Hepatocyte (in vitro differentiated cells): Measurements from ENCODE around the gene CDC42BPA. TPM values are rescaled to one million over a fixed set of nuclear protein-coding genes. Genes with fewer than 3 reads are reported as not detected.

ENCODE experiments used
- DNase-seq: peaks from one replicate; pipeline ENCODE4 v3.0.0-alpha.2; 2016; ENCODE audit warnings: low spot score
- H2AFZ ChIP-seq: fragments of 200-600 bp; sonication (generic); 2 replicates; pipeline ENCODE4 v1.6.0; 2016; ENCODE audit warnings: antibody characterized with exemption, mild to moderate bottlenecking
- H3K27ac ChIP-seq: fragments of 200-600 bp; sonication (generic); 2 replicates; pipeline ENCODE4 v1.5.1; 2016; ENCODE audit warnings: mild to moderate bottlenecking
- H3K27me3 ChIP-seq: fragments of 200-600 bp; sonication (generic); 2 replicates; pipeline ENCODE4 v1.6.1; 2016
- H3K36me3 ChIP-seq: fragments of 200-600 bp; sonication (generic); replicated peaks from 2 replicates; pipeline ENCODE4 v1.5.1; 2016; ENCODE audit warnings: low read depth; ENCODE audit not compliant: insufficient read depth
- H3K4me1 ChIP-seq: fragments of 200-600 bp; sonication (generic); 2 replicates; pipeline ENCODE4 v1.5.1; 2016; ENCODE audit warnings: mild to moderate bottlenecking, moderate library complexity; ENCODE audit not compliant: insufficient read depth
- H3K4me2 ChIP-seq: fragments of 200-600 bp; sonication (generic); 2 replicates; pipeline ENCODE4 v1.6.0; 2016
- H3K4me3 ChIP-seq: fragments of 200-600 bp; sonication (generic); 2 replicates; pipeline ENCODE4 v1.5.1; 2016; ENCODE audit warnings: mild to moderate bottlenecking
- H3K79me2 ChIP-seq: fragments of 200-600 bp; sonication (generic); 2 replicates; pipeline ENCODE4 v1.6.0; 2017; ENCODE audit warnings: mild to moderate bottlenecking
- H3K9me2 ChIP-seq: fragments of 200-600 bp; sonication (generic); replicated peaks from 2 replicates; pipeline ENCODE4 v1.6.0; 2017; ENCODE audit warnings: mild to moderate bottlenecking; ENCODE audit not compliant: insufficient read depth
- H3K9me3 ChIP-seq: fragments of 200-600 bp; sonication (generic); 2 replicates; pipeline ENCODE4 v1.5.1; 2016; ENCODE audit warnings: low read depth, mild to moderate bottlenecking
- H4K20me1 ChIP-seq: fragments of 200-600 bp; sonication (generic); 2 replicates; pipeline ENCODE4 v1.6.0; 2016; ENCODE audit warnings: mild to moderate bottlenecking; ENCODE audit not compliant: insufficient read depth, poor library complexity, severe bottlenecking
- CTCF ChIP-seq: fragments of 200-600 bp; sonication (generic); IDR thresholded peaks from 2 replicates; pipeline ENCODE4 v1.5.1; 2016; ENCODE audit warnings: antibody characterized with exemption, mild to moderate bottlenecking; ENCODE audit not compliant: poor library complexity
- EZH2 ChIP-seq: fragments of 200-600 bp; sonication (generic); IDR thresholded peaks from 2 replicates; pipeline ENCODE4 v1.6.1; 2016; ENCODE audit warnings: antibody characterized with exemption, mild to moderate bottlenecking, borderline replicate concordance
- EZH2phosphoT487 ChIP-seq: fragments of 200-600 bp; sonication (generic); IDR thresholded peaks from one replicate; pipeline ENCODE4 v1.6.1; 2018; ENCODE audit warnings: antibody characterized with exemption, mild to moderate bottlenecking, low read depth, moderate library complexity; ENCODE audit not compliant: unreplicated experiment, severe bottlenecking
- WGBS: methylation state at CpG from one replicate; pipeline ENCODE4 v1.1.6; 2016; ENCODE audit warnings: low lambda C conversion rate; ENCODE audit errors: missing lambda C conversion rate; 5-methylcytosine and 5-hydroxymethylcytosine counted together
- polyA plus RNA-seq: library from polyadenylated mRNA; unstranded; fragments of >200 nt; fragmentation: Nextera tagmentation; extraction: Ambion mirVana; gene quantifications from 2 replicates; pipeline ENCODE4 v1.2.1, GENCODE V29; 2016
- total RNA-seq: library from RNA; depleted of rRNA; stranded (reverse); fragments of >200 nt; gene quantifications from 2 replicates; pipeline ENCODE4 v1.2.3, GENCODE V29; 2014

Gene CDC42BPA
- total and polyA plus RNA-seq, 2 experiments from 2014 or later = 24.5 to 40.9 TPM

GRCh38 chr1:227364657-227365056, 46.4 kb upstream of the CDC42BPA start:
- H3K27ac ChIP-seq = no peak overlapping the region
- no peak for DNase-seq
- H3K4me3 ChIP-seq = no peak overlapping the region
- no peaks in the 10 kb centered on the region for H3K9me2 ChIP-seq
- H3K27me3 ChIP-seq = no peaks in the 10 kb centered on the region
- H3K79me2 ChIP-seq = no peaks in the 10 kb centered on the region
- H3K4me1 ChIP-seq = peaks cover 7% of the 10 kb centered on the region
- no peaks in the 10 kb centered on the region for H4K20me1 ChIP-seq
- no peaks in the 10 kb centered on the region for H3K9me3 ChIP-seq
- 56% methylated on average over 2 of the region's 2 CpGs for WGBS
- no peak overlapping the region for H2AFZ ChIP-seq
- H3K4me2 ChIP-seq = no peak overlapping the region
- no peak for TF ChIP-seq CTCF
- TF ChIP-seq EZH2 = no peak
- no peak for TF ChIP-seq EZH2phosphoT487
- H3K36me3 ChIP-seq = no peaks in the 10 kb centered on the region

GRCh38 chr1:227363825-227364224, 45.5 kb upstream of the CDC42BPA start:
- Histone ChIP-seq H3K4me2 (no peak overlapping the region), H3K9me3 (no peaks in the 10 kb centered on the region), H3K4me3 (no peak overlapping the region), H3K27ac (no peak overlapping the region), H3K4me1 (peaks cover under 1% of the 10 kb centered on the region), H3K79me2 (no peaks in the 10 kb centered on the region), H3K27me3 (no peaks in the 10 kb centered on the region), H4K20me1 (no peaks in the 10 kb centered on the region), H3K9me2 (no peaks in the 10 kb centered on the region), H3K36me3 (no peaks in the 10 kb centered on the region), H2AFZ (no peak overlapping the region)
- 92% methylated on average over 7 of the region's 7 CpGs for WGBS
- no peak for DNase-seq
- no peak for TF ChIP-seq EZH2phosphoT487
- no peak for TF ChIP-seq EZH2
- no peak for TF ChIP-seq CTCF

GRCh38 chr1:227362039-227362438, 43.7 kb upstream of the CDC42BPA start:
- no peak for TF ChIP-seq EZH2phosphoT487
- TF ChIP-seq EZH2 = no peak
- TF ChIP-seq CTCF = no peak
- Histone ChIP-seq H3K27ac (no peak overlapping the region), H4K20me1 (no peaks in the 10 kb centered on the region), H3K4me2 (no peak overlapping the region), H3K4me3 (no peak overlapping the region), H3K36me3 (no peaks in the 10 kb centered on the region), H3K79me2 (no peaks in the 10 kb centered on the region), H3K9me3 (no peaks in the 10 kb centered on the region), H3K4me1 (peaks cover 10% of the 10 kb centered on the region), H2AFZ (no peak overlapping the region), H3K9me2 (no peaks in the 10 kb centered on the region), H3K27me3 (no peaks in the 10 kb centered on the region)
- no peak for DNase-seq
- WGBS = 88% methylated on average over 1 of the region's 1 CpG

GRCh38 chr1:227357927-227358302, 39.6 kb upstream of the CDC42BPA start:
- no peaks in the 10 kb centered on the region for H3K9me3 ChIP-seq
- no peaks in the 10 kb centered on the region for H4K20me1 ChIP-seq
- H3K4me2 ChIP-seq = peak overlapping the region; percentile 44
- TF ChIP-seq EZH2phosphoT487 = no peak
- TF ChIP-seq EZH2 = no peak
- no peak for TF ChIP-seq CTCF
- no peak overlapping the region for H3K4me3 ChIP-seq
- H3K36me3 ChIP-seq = no peaks in the 10 kb centered on the region
- no peaks in the 10 kb centered on the region for H3K27me3 ChIP-seq
- H3K27ac ChIP-seq = peak overlapping the region; percentile 79
- 77% methylated on average over 6 of the region's 6 CpGs for WGBS
- H2AFZ ChIP-seq = no peak overlapping the region
- peaks cover 13% of the 10 kb centered on the region for H3K4me1 ChIP-seq
- no peaks in the 10 kb centered on the region for H3K79me2 ChIP-seq
- H3K9me2 ChIP-seq = no peaks in the 10 kb centered on the region
- no peak for DNase-seq
